H1 (cell line): Measurements from ENCODE around the gene RERG. TPM values are rescaled to one million over a fixed set of nuclear protein-coding genes. Genes with fewer than 3 reads are reported as not detected.

Source experiments
- CTCF ChIA-PET: fragments of 300-600 bp; sonication (Branson Sonifier 250); formaldehyde crosslinking; loops from one replicate; lab custom pipeline; 2021; ENCODE audit not compliant: partially characterized antibody; lab: Charles Lee
- POLR2A ChIA-PET: fragments of 300-600 bp; sonication (Branson Sonifier 250); formaldehyde crosslinking; loops from one replicate; lab custom pipeline; 2021; ENCODE audit warnings: inconsistent platforms; ENCODE audit not compliant: partially characterized antibody; lab: Charles Lee
- DNase-seq, 2 experiments: peaks; one replicate each; pipeline versions ENCODE4 v3.0.0 to v3.0.0-alpha.2; 2010 to 2022; ENCODE audit warnings: low spot score in 2 of 2, low read depth in 1 of 2, mixed read lengths in 1 of 2
- FAIRE-seq: peaks from 2 replicates; lab custom pipeline; 2011; peaks lifted over from hg19 to GRCh38; lab: Jason Lieb, UNC
- H2AFZ ChIP-seq: 2 replicates; pipeline ENCODE4 v1.8.1; 2012; ENCODE audit warnings: low read length, inconsistent platforms
- H2AK5ac ChIP-seq: 2 replicates; pipeline ENCODE4 v1.6.1; 2013; ENCODE audit warnings: low read depth, low read length
- H2BK120ac ChIP-seq: replicated peaks from 2 replicates; pipeline ENCODE3; 2013; ENCODE audit warnings: low read depth, low read length, inconsistent platforms
- H2BK12ac ChIP-seq: 2 replicates; pipeline ENCODE4 v1.6.1; 2013; ENCODE audit warnings: low read depth, low read length
- H2BK15ac ChIP-seq: 2 replicates; pipeline ENCODE4 v1.6.1; 2013; ENCODE audit warnings: low read length
- H2BK20ac ChIP-seq: 2 replicates; pipeline ENCODE4 v1.6.1; 2013; ENCODE audit warnings: low read length
- H2BK5ac ChIP-seq: 2 replicates; pipeline ENCODE4 v1.6.1; 2013; ENCODE audit warnings: low read depth, low read length
- H3K14ac ChIP-seq: 2 replicates; pipeline ENCODE4 v1.6.1; 2013; ENCODE audit warnings: inconsistent platforms; ENCODE audit not compliant: insufficient read length
- H3K18ac ChIP-seq: 2 replicates; pipeline ENCODE4 v1.6.1; 2013; ENCODE audit warnings: low read length; ENCODE audit errors: extremely low read depth
- H3K23ac ChIP-seq: 2 replicates; pipeline ENCODE4 v1.6.1; 2013; ENCODE audit warnings: inconsistent platforms; ENCODE audit not compliant: insufficient read length
- H3K23me2 ChIP-seq: 2 replicates; pipeline ENCODE4 v1.6.1; 2013; ENCODE audit warnings: low read depth, low read length
- H3K27ac ChIP-seq: 2 replicates; pipeline ENCODE4 v1.6.1; 2011; ENCODE audit warnings: low read depth, low read length, inconsistent platforms
- H3K27me3 ChIP-seq, 4 experiments: replicated peaks in 1 of 4; 1 replicate in 1 of 4; 2 replicates in 3 of 4; pipeline versions ENCODE4 v1.6.1 to v1.8.1; 2011 to 2013; ENCODE audit warnings: low read length in 3 of 4, mild to moderate bottlenecking in 3 of 4, inconsistent platforms in 2 of 4, mixed read lengths in 2 of 4, moderate library complexity in 1 of 4; ENCODE audit not compliant: control insufficient read depth in 3 of 4, insufficient read depth in 3 of 4; ENCODE audit errors: extremely low read depth in 1 of 4
- H3K36me3 ChIP-seq, 4 experiments: 2 replicates each; pipeline versions ENCODE4 v1.6.1 to v1.8.1; 2011 to 2013; ENCODE audit warnings: mild to moderate bottlenecking in 4 of 4, low read length in 3 of 4, moderate library complexity in 2 of 4, control low read depth in 1 of 4, inconsistent platforms in 1 of 4; ENCODE audit not compliant: insufficient read depth in 4 of 4, control insufficient read depth in 2 of 4
- H3K4ac ChIP-seq: replicated peaks from 2 replicates; pipeline ENCODE3; 2013; ENCODE audit warnings: low read length, low read depth, mixed read lengths, inconsistent platforms; ENCODE audit not compliant: insufficient read length
- H3K4me1 ChIP-seq, 4 experiments: replicated peaks in 1 of 4; 1 replicate in 1 of 4; 2 replicates in 3 of 4; pipeline versions ENCODE4 v1.6.1 to v1.8.1; 2011 to 2013; ENCODE audit warnings: low read length in 3 of 4, inconsistent platforms in 2 of 4, mixed read lengths in 1 of 4; ENCODE audit not compliant: insufficient read depth in 4 of 4, control insufficient read depth in 3 of 4
- H3K4me2 ChIP-seq, 2 experiments: 2 replicates each; pipeline versions ENCODE4 v1.6.1 to v1.8.1; 2011 to 2013; ENCODE audit warnings: low read depth in 2 of 2, low read length in 2 of 2, control low read depth in 1 of 2, inconsistent platforms in 1 of 2, mild to moderate bottlenecking in 1 of 2; ENCODE audit not compliant: insufficient read depth in 1 of 2
- H3K4me3 ChIP-seq, 4 experiments: fragments of 200-600, 300-600 bp in 1 of 4; sonication (generic), shearing (Covaris generic), sonication (Bioruptor Twin) in 1 of 4; 2 replicates each; pipeline versions ENCODE4 v1.5.1 to v1.8.1; 2011 to 2016; ENCODE audit warnings: low read length in 4 of 4, low read depth in 3 of 4, control low read depth in 2 of 4, inconsistent platforms in 2 of 4, mild to moderate bottlenecking in 2 of 4, mixed read lengths in 1 of 4, moderate library complexity in 1 of 4; ENCODE audit not compliant: insufficient read depth in 2 of 4; ENCODE audit errors: extremely low read depth in 1 of 4
- H3K56ac ChIP-seq: replicated peaks from 2 replicates; pipeline ENCODE3; 2013; ENCODE audit warnings: low read depth, mild to moderate bottlenecking, mixed read lengths, low read length, inconsistent platforms; ENCODE audit not compliant: insufficient read length
- H3K79me1 ChIP-seq: 2 replicates; pipeline ENCODE4 v1.6.1; 2013; ENCODE audit warnings: low read depth, low read length, control low read depth
- H3K79me2 ChIP-seq, 2 experiments: 2 replicates each; pipeline versions ENCODE4 v1.6.1 to v1.8.1; 2012 to 2013; ENCODE audit warnings: low read length in 2 of 2, mild to moderate bottlenecking in 2 of 2, inconsistent platforms in 1 of 2; ENCODE audit not compliant: insufficient read depth in 2 of 2, control insufficient read depth in 1 of 2
- H3K9ac ChIP-seq, 4 experiments: replicated peaks in 1 of 4; 1 replicate in 1 of 4; 2 replicates in 3 of 4; pipeline versions ENCODE4 v1.6.1 to v1.8.1; 2011 to 2013; ENCODE audit warnings: low read depth in 3 of 4, low read length in 3 of 4, control low read depth in 2 of 4, mild to moderate bottlenecking in 2 of 4, moderate library complexity in 2 of 4, inconsistent platforms in 1 of 4; ENCODE audit errors: extremely low read depth in 1 of 4
- H3K9me3 ChIP-seq, 2 experiments: 2 replicates each; pipeline versions ENCODE4 v1.6.1 to v1.8.1; 2012 to 2013; ENCODE audit warnings: mild to moderate bottlenecking in 2 of 2, moderate library complexity in 2 of 2, control low read depth in 1 of 2, inconsistent platforms in 1 of 2, low read depth in 1 of 2, low read length in 1 of 2, mixed read lengths in 1 of 2; ENCODE audit not compliant: insufficient read depth in 2 of 2
- H4K20me1 ChIP-seq, 2 experiments: replicated peaks in 1 of 2; 2 replicates each; pipeline versions ENCODE3 to v1.8.1; 2011 to 2013; ENCODE audit warnings: inconsistent platforms in 2 of 2, low read length in 2 of 2, mild to moderate bottlenecking in 1 of 2; ENCODE audit not compliant: insufficient read depth in 2 of 2, control insufficient read depth in 1 of 2
- H4K5ac ChIP-seq: 2 replicates; pipeline ENCODE4 v1.6.1; 2013; ENCODE audit warnings: low read length, low read depth, mixed read lengths, inconsistent platforms; ENCODE audit not compliant: insufficient read length
- H4K8ac ChIP-seq: 2 replicates; pipeline ENCODE4 v1.8.0; 2013; ENCODE audit warnings: mild to moderate bottlenecking, moderate library complexity, low read length, inconsistent platforms; ENCODE audit not compliant: insufficient read depth; ENCODE audit errors: extremely low read depth
- H4K91ac ChIP-seq: replicated peaks from 2 replicates; pipeline ENCODE3; 2013; ENCODE audit warnings: low read length, mixed read lengths, inconsistent platforms; ENCODE audit not compliant: insufficient read length
- BRCA1 ChIP-seq: IDR thresholded peaks from 2 replicates; pipeline ENCODE4 v1.6.1; 2012; ENCODE audit warnings: low read depth, low read length, improper control_type of control experiment
- CTCF ChIP-seq, 3 experiments: IDR thresholded peaks; 1 replicate in 2 of 3; 2 replicates in 1 of 3; pipeline versions ENCODE4 v1.5.1 to v1.6.1; 2011; ENCODE audit warnings: low read length in 3 of 3, mild to moderate bottlenecking in 3 of 3, inconsistent platforms in 2 of 3, low read depth in 1 of 3, moderate library complexity in 1 of 3; ENCODE audit not compliant: insufficient read depth in 1 of 3; ENCODE audit errors: control extremely low read depth in 1 of 3
- JUN ChIP-seq: IDR thresholded peaks from 2 replicates; pipeline ENCODE4 v1.6.1; 2011; ENCODE audit warnings: low read depth, mild to moderate bottlenecking, improper control_type of control experiment, low read length
- TCF12 ChIP-seq: IDR thresholded peaks from 2 replicates; pipeline ENCODE4 v1.6.1; 2011; ENCODE audit warnings: low read depth, mild to moderate bottlenecking, low read length
- WGBS, 2 experiments: shearing (Covaris generic) in 1 of 2; methylation state at CpG; one replicate each; pipeline versions ENCODE4 v1.1.6 to v1.1.7; 2013 to 2015; ENCODE audit warnings: low lambda C conversion rate in 2 of 2, mixed read lengths in 2 of 2, inconsistent platforms in 1 of 2, low coverage in 1 of 2, missing lambda C conversion rate in 1 of 2; ENCODE audit not compliant: insufficient replicate concordance in 2 of 2, insufficient coverage in 1 of 2, insufficient read length in 1 of 2; ENCODE audit errors: extremely low coverage in 1 of 2, missing lambda C conversion rate in 1 of 2; 5-methylcytosine and 5-hydroxymethylcytosine counted together
- polyA plus RNA-seq, 7 experiments: library from polyadenylated mRNA; depleted of rRNA in 3 of 7; stranded (reverse) in 5 of 7; unstranded in 2 of 7; fragments of >200 nt in 5 of 7; fragments of 200-250 nt in 2 of 7; gene quantifications; 1 replicate in 5 of 7; 2 replicates in 1 of 7; 4 replicates in 1 of 7; pipeline versions ENCODE4 v1.2.1 to v1.2.3, GENCODE V29; 2011 to 2013; ENCODE audit warnings: missing spikeins in 2 of 7, mixed read lengths in 2 of 7
- total RNA-seq: library from RNA; stranded (reverse); fragmentation: NEBNext Ultra II Directional; extraction: Animal tissue kit (Norgen Biotek cat#: 25700); gene quantifications from 2 replicates; pipeline ENCODE4 v1.2.1, GENCODE V29; 2021

RERG gene
- total and polyA plus RNA-seq, 2 of the 8 experiments (the other 6 are each of a cell fraction or from before 2014, with no cell fraction given) = 0.12 to 0.86 TPM

- H3K79me1 ChIP-seq = no peaks in the 10 kb centered on the region
- no peak for TF ChIP-seq JUN
- TF ChIP-seq BRCA1 = no peak
- TF ChIP-seq TCF12 = no peak
- no peak for TF ChIP-seq CTCF (IDR thresholded peaks at IDR 0.05; ENCODE audit: control extremely low read depth in 1 of 3, insufficient read depth in 1 of 3, low read depth in 1 of 3, low read length in 3 of 3)
- WGBS, 2 experiments = 83% methylated on average over 3 of the region's 3 CpGs; no CpG with 5 or more reads in 1 of the 2 experiments
- no peak overlapping the region for H3K18ac ChIP-seq
- no peaks in the 10 kb centered on the region for H4K20me1 ChIP-seq
- no peak overlapping the region for H2BK20ac ChIP-seq
- no peak overlapping the region for H3K4me3 ChIP-seq
- peaks cover 6% of the 10 kb centered on the region for H3K23me2 ChIP-seq
- H2AFZ ChIP-seq = no peak overlapping the region
- DNase-seq = no peak
- no peaks in the 10 kb centered on the region for H3K79me2 ChIP-seq
- ChIA-PET POLR2A (interaction anchor here (0.6 to 1.3 kb wide), 2 partner anchors 39 to 471 kb away, joined by 3 read pairs; no protein-coding TSS in a partner anchor), CTCF (interaction anchor here (0.7 to 5.4 kb wide), 28 partner anchors 10 to 411 kb away, joined by 3 to 42 read pairs (median 10); no protein-coding TSS in a partner anchor)
- no peak overlapping the region for H3K14ac ChIP-seq
- no peak overlapping the region for H3K4ac ChIP-seq
- no peaks in the 10 kb centered on the region for H3K36me3 ChIP-seq
- H3K56ac ChIP-seq = no peak overlapping the region
- no peak overlapping the region for H4K5ac ChIP-seq
- H3K9ac ChIP-seq = no peak overlapping the region
- no peak overlapping the region for H4K8ac ChIP-seq
- no peak overlapping the region for H2BK120ac ChIP-seq
- H2BK5ac ChIP-seq = no peak overlapping the region
- FAIRE-seq = no peak
- no peak overlapping the region for H2BK12ac ChIP-seq
- H3K27me3 ChIP-seq = peaks cover 0 to 9% (median 6%) of the 10 kb centered on the region in 4 experiments; a peak in 6 of 7 replicates
- H3K27ac ChIP-seq = no peak overlapping the region
- H2AK5ac ChIP-seq = no peak overlapping the region
- H3K4me2 ChIP-seq = no peak overlapping the region
- no peaks in the 10 kb centered on the region for H3K9me3 ChIP-seq
- no peak overlapping the region for H4K91ac ChIP-seq
- peaks cover 0 to 3% (median 3%) of the 10 kb centered on the region in 4 experiments; a peak in 4 of 7 replicates for H3K4me1 ChIP-seq
- H3K23ac ChIP-seq = no peak overlapping the region
- H2BK15ac ChIP-seq = no peak overlapping the region
Measured at GRCh38 chr12:15222219-15222618, 1.0 kb upstream of the RERG start.
